RWPE1 (cell line): Measurements from ENCODE around the gene TAF4B.
A peak's percentile ranks its signal among the peaks of the same experiment; 100 is the strongest.
"Not testable (repeated sequence)": the region's sequence is repeated elsewhere in the genome, so short reads cannot be mapped to it uniquely, and the experiment has no call there.

Source experiments
- CTCF ChIA-PET: fragments of 350-600 bp; sonication (Branson Sonifier 250); formaldehyde crosslinking; extraction: SDS; loops from one replicate; lab custom pipeline; 2021; lab: Yijun Ruan, JAX
- POLR2A ChIA-PET: fragments of 400-600 bp; formaldehyde crosslinking; extraction: SDS; loops from one replicate; lab custom pipeline; 2020; ENCODE audit warnings: antibody characterized with exemption; ENCODE audit not compliant: low non-redundant PET; lab: Yijun Ruan, JAX
- DNase-seq: peaks from one replicate; pipeline ENCODE4 v3.0.0; 2012; ENCODE audit warnings: low spot score
- H3K27ac ChIP-seq: fragments of 450-650 bp; 2 replicates; pipeline ENCODE4 v1.5.1; 2017
- CTCF ChIP-seq: fragments of 450-650 bp; conservative IDR thresholded peaks from 2 replicates; pipeline ENCODE4 v1.5.1; 2017; ENCODE audit warnings: low read depth, mild to moderate bottlenecking

Gene TAF4B

GRCh38 chr18:26367425-26367824 is 141.2 kb downstream of the TAF4B start:
- ChIA-PET POLR2A (no interaction called here), CTCF (no interaction called here)
- H3K27ac ChIP-seq: no peak overlapping the region
- DNase-seq: no peak
- TF ChIP-seq CTCF: no peak

GRCh38 chr18:26370037-26370436 is 143.8 kb downstream of the TAF4B start:
- no peak for TF ChIP-seq CTCF
- POLR2A ChIA-PET: no interaction called here
- DNase-seq: no peak
- CTCF ChIA-PET: no interaction called here
- H3K27ac ChIP-seq: no peak overlapping the region

GRCh38 chr18:26376105-26376504 is 149.9 kb downstream of the TAF4B start:
- no peak for DNase-seq
- POLR2A ChIA-PET: no interaction called here
- no peak for TF ChIP-seq CTCF
- CTCF ChIA-PET: no interaction called here
- H3K27ac ChIP-seq: no peak overlapping the region

GRCh38 chr18:26378701-26379100 is 152.5 kb downstream of the TAF4B start:
- no peak for TF ChIP-seq CTCF
- ChIA-PET POLR2A (no interaction called here), CTCF (interaction anchor here (0.5 kb wide), 1 partner anchor 109 kb away, joined by 3 read pairs; no protein-coding TSS in a partner anchor)
- H3K27ac ChIP-seq: no peak overlapping the region
- DNase-seq: no peak

GRCh38 chr18:26381555-26381954 is 155.3 kb downstream of the TAF4B start:
- CTCF ChIA-PET: interaction anchor here (0.6 to 1.2 kb wide), 2 partner anchors 16 to 763 kb away, joined by 3 read pairs; no protein-coding TSS in a partner anchor
- POLR2A ChIA-PET: not testable (repeated sequence)

GRCh38 chr18:26383454-26384270 is 157.4 kb downstream of the TAF4B start:
- peak; percentile 81 for TF ChIP-seq CTCF
- no peak overlapping the region for H3K27ac ChIP-seq
- POLR2A ChIA-PET: no interaction called here
- DNase-seq: peak; percentile 36
- CTCF ChIA-PET: interaction anchor here (0.6 to 1.9 kb wide), 9 partner anchors 10 to 618 kb away, joined by 3 to 16 read pairs (median 3); partner anchors contain the start of gene KCTD1

More at GRCh38 chr18:26381555-26381954, 155.3 kb downstream of the TAF4B start:
- H3K27ac ChIP-seq, DNase-seq: not testable (repeated sequence)

- no peak overlapping the region for H3K27ac ChIP-seq
- DNase-seq: no peak
- no peak for TF ChIP-seq CTCF
- CTCF ChIA-PET: interaction anchor here (0.7 kb wide), 1 partner anchor 271 kb away, joined by 3 read pairs; no protein-coding TSS in a partner anchor
- POLR2A ChIA-PET: no interaction called here
Observed at GRCh38 chr18:26386002-26386401, 159.8 kb downstream of the TAF4B start.
